Parathyroid adenoma (tissue), 2 donors: ENCODE data around the gene SORBS1.

ENCODE experiments used
- H2AFZ ChIP-seq: fragments of 300-600 bp; sonication (generic); one replicate; pipeline ENCODE4 v1.7.0; 2017; ENCODE audit warnings: antibody characterized with exemption, mild to moderate bottlenecking
- H3K27ac ChIP-seq: fragments of 300-600 bp; sonication (generic); one replicate; pipeline ENCODE4 v1.7.0; 2017
- H3K27me3 ChIP-seq: fragments of 300-600 bp; sonication (generic); one replicate; pipeline ENCODE4 v1.7.0; 2017; ENCODE audit warnings: low read length; ENCODE audit not compliant: control insufficient read depth, insufficient read depth
- H3K36me3 ChIP-seq: fragments of 300-600 bp; sonication (generic); one replicate; pipeline ENCODE4 v1.7.0; 2017; ENCODE audit warnings: low read length; ENCODE audit not compliant: control insufficient read depth, insufficient read depth
- H3K4me1 ChIP-seq: fragments of 300-600 bp; sonication (generic); one replicate; pipeline ENCODE4 v1.7.0; 2017; ENCODE audit warnings: control low read depth
- H3K4me2 ChIP-seq: fragments of 300-600 bp; sonication (generic); one replicate; pipeline ENCODE4 v1.7.0; 2017; ENCODE audit warnings: low read length
- H3K4me3 ChIP-seq: fragments of 300-600 bp; sonication (generic); one replicate; pipeline ENCODE4 v1.7.0; 2017; ENCODE audit warnings: low read depth, low read length
- H3K79me2 ChIP-seq: fragments of 300-600 bp; sonication (generic); one replicate; pipeline ENCODE4 v1.7.0; 2017; ENCODE audit warnings: control low read depth
- H3K9ac ChIP-seq: fragments of 300-600 bp; sonication (generic); one replicate; pipeline ENCODE4 v1.7.0; 2017; ENCODE audit warnings: mild to moderate bottlenecking
- H3K9me3 ChIP-seq: fragments of 300-600 bp; sonication (generic); one replicate; pipeline ENCODE4 v1.7.0; 2017; ENCODE audit warnings: low read length; ENCODE audit not compliant: control insufficient read depth
- CTCF ChIP-seq: fragments of 300-600 bp; sonication (generic); IDR thresholded peaks from one replicate; pipeline ENCODE4 v1.7.0; 2017; ENCODE audit warnings: antibody characterized with exemption, mild to moderate bottlenecking
- donor health status: primary hyperparathyroidism.

SORBS1 gene

GRCh38 chr10:95262763-95263518 lies 298.2 kb downstream of the SORBS1 start:
- Histone ChIP-seq H3K4me1 (peaks cover 42% of the 10 kb centered on the region), H3K36me3 (no peaks in the 10 kb centered on the region), H3K4me3 (no peak overlapping the region), H3K27me3 (no peaks in the 10 kb centered on the region), H2AFZ (no peak overlapping the region), H3K79me2 (peaks cover 3% of the 10 kb centered on the region), H3K27ac (no peak overlapping the region), H3K4me2 (peak overlapping the region; percentile 13), H3K9ac (no peak overlapping the region), H3K9me3 (no peaks in the 10 kb centered on the region)
- no peak for TF ChIP-seq CTCF

- Histone ChIP-seq H3K27me3 (no peaks in the 10 kb centered on the region), H3K9me3 (no peaks in the 10 kb centered on the region), H3K4me3 (no peak overlapping the region), H3K27ac (peak overlapping the region; percentile 85), H3K36me3 (no peaks in the 10 kb centered on the region), H3K4me1 (peaks cover 42% of the 10 kb centered on the region), H3K4me2 (peak overlapping the region; percentile 16), H3K9ac (no peak overlapping the region), H2AFZ (no peak overlapping the region), H3K79me2 (peaks cover 3% of the 10 kb centered on the region)
- no peak for TF ChIP-seq CTCF
Observed at GRCh38 chr10:95261926-95262325, 299.2 kb downstream of the SORBS1 start.
